Neural cell (in vitro differentiated cells): ENCODE measurements around the gene MINK1. TPM values are rescaled to one million over a fixed set of nuclear protein-coding genes. Genes with fewer than 3 reads are reported as not detected.

ENCODE experiments used
- H2AFZ ChIP-seq: fragments of 200-600, 300-800 bp; sonication (generic), shearing (Covaris generic); 2 replicates; pipeline ENCODE4 v1.6.0; 2014; ENCODE audit warnings: low read depth, mild to moderate bottlenecking, antibody characterized with exemption, low read length, moderate library complexity
- H3F3A ChIP-seq: fragments of 200-600 bp; shearing (Covaris generic); 2 replicates; pipeline ENCODE4 v1.6.1; 2016; ENCODE audit warnings: mild to moderate bottlenecking, moderate library complexity, mixed read lengths, antibody characterized with exemption, low read length; ENCODE audit not compliant: insufficient read depth, poor library complexity, severe bottlenecking
- H3K27ac ChIP-seq: fragments of 200-600, 300-800 bp; sonication (generic), shearing (Covaris generic); 2 replicates; pipeline ENCODE4 v1.5.1; 2014; ENCODE audit warnings: mild to moderate bottlenecking, low read length, moderate library complexity
- H3K27me3 ChIP-seq: fragments of 300-800, 200-600 bp; sonication (generic), shearing (Covaris generic); 2 replicates; pipeline ENCODE4 v1.6.0; 2014; ENCODE audit warnings: mild to moderate bottlenecking, low read depth, low read length, moderate library complexity; ENCODE audit not compliant: insufficient read depth
- H3K36me3 ChIP-seq: fragments of 300-800, 200-600 bp; sonication (generic), shearing (Covaris generic); 2 replicates; pipeline ENCODE4 v1.5.1; 2014; ENCODE audit warnings: mild to moderate bottlenecking, antibody characterized with exemption, low read length, moderate library complexity; ENCODE audit not compliant: insufficient read depth
- H3K4me2 ChIP-seq: fragments of 300-800, 200-600 bp; sonication (generic), shearing (Covaris generic); 2 replicates; pipeline ENCODE4 v1.6.0; 2014; ENCODE audit warnings: mild to moderate bottlenecking, low read length
- H3K4me3 ChIP-seq: fragments of 300-800, 200-600 bp; sonication (generic), shearing (Covaris generic); 2 replicates; pipeline ENCODE4 v1.5.1; 2014; ENCODE audit warnings: mild to moderate bottlenecking, low read length, moderate library complexity
- H3K79me2 ChIP-seq: fragments of 200-600 bp; shearing (Covaris generic); replicated peaks from 2 replicates; pipeline ENCODE4 v1.6.0; 2014; ENCODE audit warnings: mild to moderate bottlenecking, low read length, moderate library complexity; ENCODE audit not compliant: insufficient read depth
- H3K9ac ChIP-seq: fragments of 300-800, 200-600 bp; sonication (generic), shearing (Covaris generic); 2 replicates; pipeline ENCODE4 v1.6.1; 2016; ENCODE audit warnings: mild to moderate bottlenecking, low read length, mixed read lengths
- H3K9me2 ChIP-seq: fragments of 200-600 bp; shearing (Covaris generic); 2 replicates; pipeline ENCODE4 v1.6.1; 2016; ENCODE audit warnings: mild to moderate bottlenecking, low read length, mixed read lengths; ENCODE audit not compliant: insufficient read depth
- H3K9me3 ChIP-seq: fragments of 200-600, 300-800 bp; sonication (generic), shearing (Covaris generic); 2 replicates; pipeline ENCODE4 v1.6.1; 2016; ENCODE audit warnings: mild to moderate bottlenecking, mixed run types, low read length, moderate library complexity, mixed read lengths
- H4K20me1 ChIP-seq: fragments of 200-600 bp; shearing (Covaris generic); 2 replicates; pipeline ENCODE4 v1.6.1; 2016; ENCODE audit warnings: mild to moderate bottlenecking, mixed run types; ENCODE audit not compliant: insufficient read depth
- EP300 ChIP-seq: fragments of 450-650 bp; conservative IDR thresholded peaks from 2 replicates; pipeline ENCODE4 v1.6.1; 2014; ENCODE audit warnings: antibody characterized with exemption, mild to moderate bottlenecking, moderate library complexity; ENCODE audit not compliant: poor library complexity, severe bottlenecking
- EZH2 ChIP-seq: fragments of 200-600, 300-800 bp; shearing (Covaris generic), sonication (generic); IDR thresholded peaks from 2 replicates; pipeline ENCODE4 v1.6.1; 2014; ENCODE audit warnings: antibody characterized with exemption, low read length, borderline replicate concordance, mild to moderate bottlenecking; ENCODE audit not compliant: insufficient read depth, poor library complexity, severe bottlenecking
- MXI1 ChIP-seq: fragments of 450-650 bp; conservative IDR thresholded peaks from 2 replicates; pipeline ENCODE4 v1.6.1; 2014; ENCODE audit warnings: antibody characterized with exemption, mild to moderate bottlenecking; ENCODE audit not compliant: poor library complexity, severe bottlenecking
- POLR2AphosphoS5 ChIP-seq: IDR thresholded peaks from 2 replicates; pipeline ENCODE4 v1.6.1; 2012
- RAD21 ChIP-seq: fragments of 450-650 bp; conservative IDR thresholded peaks from 2 replicates; pipeline ENCODE4 v1.6.1; 2014; ENCODE audit warnings: antibody characterized with exemption, mild to moderate bottlenecking, moderate library complexity
- REST ChIP-seq: IDR thresholded peaks from 2 replicates; pipeline ENCODE4 v1.6.1; 2012; ENCODE audit warnings: borderline replicate concordance
- SMC3 ChIP-seq: fragments of 450-650 bp; conservative IDR thresholded peaks from 2 replicates; pipeline ENCODE4 v1.6.1; 2014; ENCODE audit warnings: antibody characterized with exemption, mild to moderate bottlenecking, moderate library complexity; ENCODE audit not compliant: poor library complexity
- TAF1 ChIP-seq: IDR thresholded peaks from 2 replicates; pipeline ENCODE4 v1.6.1; 2012; ENCODE audit warnings: low read depth
- polyA plus RNA-seq: library from polyadenylated mRNA; depleted of rRNA; stranded (reverse); fragments of >200 nt; gene quantifications from 2 replicates; pipeline ENCODE4 v1.2.3, GENCODE V29; 2014
- TF ChIP-seq, protein P1 (sequence below): fragments of 450-650 bp; IDR thresholded peaks from 2 replicates; pipeline ENCODE4 v1.5.1; 2014; ENCODE audit warnings: antibody characterized with exemption, mild to moderate bottlenecking, moderate library complexity; ENCODE audit not compliant: poor library complexity, severe bottlenecking

MINK1 gene
- polyA plus RNA-seq, 1 donor from 2014 or later = 38.1 TPM

DNA sequence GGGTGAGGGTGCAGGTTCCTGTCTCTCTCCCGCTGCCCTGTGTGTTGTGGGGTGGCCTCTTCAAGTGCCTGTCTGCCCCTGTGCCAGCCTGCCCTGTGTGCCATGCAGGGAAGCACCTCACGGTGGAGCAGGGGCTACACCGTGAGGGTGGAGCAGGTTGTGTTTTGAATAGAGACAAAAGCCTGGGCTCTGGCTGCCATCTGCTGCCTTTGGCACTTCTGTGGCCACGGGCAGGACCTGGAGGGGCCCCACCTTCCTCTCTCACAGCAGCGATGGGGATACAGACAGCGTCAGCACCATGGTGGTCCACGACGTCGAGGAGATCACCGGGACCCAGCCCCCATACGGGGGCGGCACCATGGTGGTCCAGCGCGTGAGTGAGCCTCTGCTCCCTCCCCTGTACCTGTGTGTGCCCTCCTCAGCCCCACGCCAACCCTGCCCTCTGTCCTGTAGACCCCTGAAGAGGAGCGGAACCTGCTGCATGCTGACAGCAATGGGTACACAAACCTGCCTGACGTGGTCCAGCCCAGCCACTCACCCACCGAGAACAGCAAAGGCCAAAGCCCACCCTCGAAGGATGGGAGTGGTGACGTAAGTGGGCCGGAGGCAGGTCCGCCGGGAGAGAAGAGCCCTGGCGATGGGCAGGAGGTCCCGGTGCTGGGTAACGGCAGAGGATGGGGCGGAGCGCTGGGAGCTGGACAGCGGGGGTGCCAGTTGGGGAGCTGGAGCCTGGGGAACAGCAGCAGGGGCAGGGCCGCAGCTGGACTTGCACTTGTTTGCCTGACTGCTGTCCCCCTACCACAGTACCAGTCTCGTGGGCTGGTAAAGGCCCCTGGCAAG is 60.8 kb downstream of the MINK1 start:
- Histone ChIP-seq H3K4me3 (no peak overlapping the region), H3F3A (no peaks in the 10 kb centered on the region), H4K20me1 (no peaks in the 10 kb centered on the region), H3K9me3 (no peaks in the 10 kb centered on the region), H3K27me3 (no peaks in the 10 kb centered on the region), H3K36me3 (no peaks in the 10 kb centered on the region), H3K79me2 (no peaks in the 10 kb centered on the region), H3K9me2 (no peaks in the 10 kb centered on the region), H3K4me2 (no peak overlapping the region), H3K27ac (no peak overlapping the region), H3K9ac (no peak overlapping the region), H2AFZ (no peak overlapping the region)
- TF ChIP-seq POLR2AphosphoS5 = no peak
- no peak for TF ChIP-seq REST
- TF ChIP-seq, protein P1, sequence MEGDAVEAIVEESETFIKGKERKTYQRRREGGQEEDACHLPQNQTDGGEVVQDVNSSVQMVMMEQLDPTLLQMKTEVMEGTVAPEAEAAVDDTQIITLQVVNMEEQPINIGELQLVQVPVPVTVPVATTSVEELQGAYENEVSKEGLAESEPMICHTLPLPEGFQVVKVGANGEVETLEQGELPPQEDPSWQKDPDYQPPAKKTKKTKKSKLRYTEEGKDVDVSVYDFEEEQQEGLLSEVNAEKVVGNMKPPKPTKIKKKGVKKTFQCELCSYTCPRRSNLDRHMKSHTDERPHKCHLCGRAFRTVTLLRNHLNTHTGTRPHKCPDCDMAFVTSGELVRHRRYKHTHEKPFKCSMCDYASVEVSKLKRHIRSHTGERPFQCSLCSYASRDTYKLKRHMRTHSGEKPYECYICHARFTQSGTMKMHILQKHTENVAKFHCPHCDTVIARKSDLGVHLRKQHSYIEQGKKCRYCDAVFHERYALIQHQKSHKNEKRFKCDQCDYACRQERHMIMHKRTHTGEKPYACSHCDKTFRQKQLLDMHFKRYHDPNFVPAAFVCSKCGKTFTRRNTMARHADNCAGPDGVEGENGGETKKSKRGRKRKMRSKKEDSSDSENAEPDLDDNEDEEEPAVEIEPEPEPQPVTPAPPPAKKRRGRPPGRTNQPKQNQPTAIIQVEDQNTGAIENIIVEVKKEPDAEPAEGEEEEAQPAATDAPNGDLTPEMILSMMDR = no peak
- TF ChIP-seq MXI1 = no peak
- TF ChIP-seq TAF1 = no peak
- no peak for TF ChIP-seq EP300
- TF ChIP-seq SMC3 = no peak
- no peak for TF ChIP-seq EZH2
- TF ChIP-seq RAD21 = no peak

GRCh38 chr17:4895121-4895520 is 62.0 kb downstream of the MINK1 start:
- Histone ChIP-seq H3K27me3 (no peaks in the 10 kb centered on the region), H3K9me3 (no peaks in the 10 kb centered on the region), H4K20me1 (no peaks in the 10 kb centered on the region), H3K36me3 (no peaks in the 10 kb centered on the region), H3F3A (no peaks in the 10 kb centered on the region), H3K9me2 (no peaks in the 10 kb centered on the region), H3K27ac (no peak overlapping the region), H3K79me2 (no peaks in the 10 kb centered on the region), H3K4me3 (no peak overlapping the region), H3K9ac (no peak overlapping the region), H3K4me2 (no peak overlapping the region), H2AFZ (no peak overlapping the region)
- no peak for TF ChIP-seq EZH2
- TF ChIP-seq EP300 = no peak
- TF ChIP-seq TAF1 = no peak
- TF ChIP-seq, protein P1 = no peak
- TF ChIP-seq SMC3 = no peak
- no peak for TF ChIP-seq RAD21
- TF ChIP-seq POLR2AphosphoS5 = no peak
- TF ChIP-seq REST = no peak
- TF ChIP-seq MXI1 = no peak
